Measurements from ENCODE around the gene CMYA5.
"Not testable (repeated sequence)": the region's sequence is repeated elsewhere in the genome, so short reads cannot be mapped to it uniquely, and the experiment has no call there.

The CMYA5 gene

DNA sequence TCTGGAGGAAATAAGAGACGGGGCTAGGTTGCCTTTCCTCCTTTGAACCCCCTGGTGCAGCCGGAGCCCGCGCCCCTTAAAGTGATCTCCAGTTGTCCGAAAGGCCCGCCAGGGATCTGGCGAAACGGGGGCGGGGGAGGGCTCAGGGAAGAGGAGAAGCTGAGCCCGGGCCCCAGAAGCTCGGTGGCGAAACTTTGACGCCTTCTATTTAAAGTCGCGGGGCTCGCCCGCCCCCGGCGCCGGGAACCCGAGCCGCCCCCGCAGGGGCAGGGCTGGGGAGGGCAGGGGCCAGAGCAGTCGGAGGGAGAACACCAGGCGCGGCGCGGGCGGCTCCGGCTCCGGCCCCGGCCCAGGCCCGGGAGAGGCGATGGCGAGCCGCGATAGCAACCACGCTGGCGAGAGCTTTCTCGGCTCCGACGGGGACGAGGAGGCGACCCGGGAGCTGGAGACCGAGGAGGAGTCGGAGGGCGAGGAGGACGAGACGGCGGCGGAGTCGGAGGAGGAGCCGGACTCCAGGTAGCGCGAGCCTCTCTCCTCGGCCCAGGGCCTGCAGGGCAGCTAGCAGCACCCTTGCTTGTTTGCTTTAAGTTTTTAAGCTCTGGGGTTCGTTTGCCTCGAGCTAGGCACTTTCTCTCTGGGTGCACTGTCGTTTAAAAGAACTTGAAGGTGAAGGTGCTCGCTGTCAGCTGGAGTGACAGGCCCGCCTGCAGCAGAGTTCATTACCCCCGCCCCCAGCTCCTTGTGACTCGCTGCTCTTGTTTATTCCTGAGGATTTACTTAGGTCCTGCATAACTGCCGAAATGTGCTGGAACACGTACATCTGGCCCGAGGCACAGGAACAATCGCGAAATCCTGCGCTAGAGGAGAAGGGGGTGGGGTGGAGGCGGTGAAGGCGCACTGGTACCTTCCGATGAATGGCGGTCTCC is at the start of gene CMYA5:
TSS of gene CMYA5 (plus strand) at position 296 of the 926 bp plus-strand sequence. CDS start at position 368, 72 bp downstream.
- DNase-seq (ENCODE audit: low spot score), result no peak

DNA sequence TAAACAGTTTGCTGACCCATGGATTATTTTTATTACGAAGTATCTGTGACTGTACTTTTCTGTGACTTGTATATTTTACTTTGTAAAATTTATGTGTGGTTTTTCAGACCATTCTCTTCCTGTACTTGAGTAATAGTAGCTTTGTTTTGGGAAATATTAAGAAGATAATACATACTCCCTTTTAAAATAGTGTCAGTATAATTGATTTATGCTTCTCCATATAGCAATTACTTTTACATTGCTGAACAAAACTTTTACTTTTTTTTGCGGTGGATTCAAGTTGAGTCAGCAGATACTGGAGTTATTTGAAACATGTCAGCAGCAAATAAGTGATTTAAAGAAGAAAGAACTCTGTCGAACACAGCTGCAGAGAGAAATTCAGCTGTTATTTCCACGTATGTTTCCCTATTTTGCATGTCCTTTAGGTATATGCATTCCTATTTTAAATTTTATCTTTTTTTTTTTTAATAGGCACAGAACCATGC is 49.0 kb upstream of the CMYA5 start:
- no peak for DNase-seq (ENCODE audit: low spot score)

DNA sequence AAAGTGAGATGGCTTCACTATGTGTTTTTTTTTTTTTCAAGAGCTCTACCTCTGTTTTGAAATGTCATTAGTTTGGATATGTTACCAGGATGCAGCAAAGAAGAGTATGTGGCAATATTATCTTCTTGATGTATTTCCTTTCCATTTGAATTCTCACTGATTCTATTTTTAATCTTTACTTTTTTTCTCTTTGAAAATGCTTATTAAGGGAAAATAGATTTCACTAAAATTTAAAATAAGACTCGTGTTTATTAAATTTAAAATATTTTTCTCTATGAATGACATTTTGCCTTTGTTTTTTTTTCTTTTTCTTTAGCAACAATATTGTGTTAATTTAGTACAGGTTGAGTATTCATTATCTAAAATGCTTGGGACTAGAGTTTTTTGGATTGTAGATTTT is 48.2 kb upstream of the CMYA5 start:
- no peak for DNase-seq (ENCODE audit: low spot score)

DNA sequence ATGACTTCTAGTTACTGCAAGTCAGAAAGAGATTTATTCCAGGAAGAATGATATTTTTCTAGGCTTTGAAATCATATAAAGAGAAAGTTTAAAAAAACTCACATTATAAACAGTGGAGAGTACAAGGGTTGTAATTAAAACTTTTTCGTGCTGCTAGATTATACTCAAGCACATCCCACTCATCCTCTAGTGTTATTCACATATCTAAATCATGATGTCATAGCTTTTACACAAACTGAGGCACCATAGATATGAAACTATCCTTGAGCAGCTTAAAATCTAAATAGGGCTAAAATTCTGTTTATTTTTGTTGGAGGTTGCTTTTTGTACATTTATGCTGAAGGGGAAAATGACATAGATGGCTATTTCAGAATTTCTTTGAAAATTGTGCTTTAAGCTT is 47.4 kb upstream of the CMYA5 start:
- DNase-seq (ENCODE audit: low spot score), result no peak

DNA sequence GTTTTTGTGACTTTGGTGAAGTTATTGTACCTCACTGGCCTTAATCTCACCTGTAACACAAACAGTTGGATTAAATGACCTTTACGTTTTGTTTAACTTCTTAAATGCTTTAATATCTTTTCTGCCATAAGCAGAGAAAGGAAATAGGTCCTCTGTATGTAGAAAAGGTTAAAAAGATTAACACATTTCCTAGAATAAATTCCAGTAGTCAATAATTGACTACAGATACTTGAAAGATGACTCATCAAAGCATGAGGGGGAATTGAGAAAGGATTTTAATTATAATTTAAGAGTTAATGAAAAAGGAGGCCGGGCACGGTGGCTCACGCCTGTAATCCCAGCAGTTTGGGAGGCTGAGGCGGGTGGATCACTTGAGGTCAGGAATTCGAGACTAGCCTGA is 35.8 kb upstream of the CMYA5 start:
- no peak for DNase-seq (ENCODE audit: low spot score)

DNA sequence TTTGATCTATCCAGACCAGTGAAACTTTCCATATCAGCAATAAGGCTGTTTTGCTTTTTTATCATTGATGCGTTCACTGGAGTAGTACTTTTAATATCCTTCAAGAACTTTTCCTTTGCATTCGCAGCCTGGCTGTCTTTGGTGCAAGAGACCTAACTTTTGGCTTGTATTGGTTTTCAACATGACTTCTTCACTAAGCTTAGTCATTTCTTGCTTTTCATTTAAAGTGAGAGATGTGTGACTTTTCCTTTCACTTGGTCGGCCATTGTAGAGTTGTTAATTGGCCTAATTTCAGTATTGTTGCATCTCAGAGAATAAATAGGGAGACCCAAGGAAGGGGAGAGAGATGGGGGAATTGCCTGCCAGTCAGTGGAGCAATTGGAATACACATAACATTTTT is 26.4 kb upstream of the CMYA5 start:
- DNase-seq (ENCODE audit: low spot score), result no peak

DNA sequence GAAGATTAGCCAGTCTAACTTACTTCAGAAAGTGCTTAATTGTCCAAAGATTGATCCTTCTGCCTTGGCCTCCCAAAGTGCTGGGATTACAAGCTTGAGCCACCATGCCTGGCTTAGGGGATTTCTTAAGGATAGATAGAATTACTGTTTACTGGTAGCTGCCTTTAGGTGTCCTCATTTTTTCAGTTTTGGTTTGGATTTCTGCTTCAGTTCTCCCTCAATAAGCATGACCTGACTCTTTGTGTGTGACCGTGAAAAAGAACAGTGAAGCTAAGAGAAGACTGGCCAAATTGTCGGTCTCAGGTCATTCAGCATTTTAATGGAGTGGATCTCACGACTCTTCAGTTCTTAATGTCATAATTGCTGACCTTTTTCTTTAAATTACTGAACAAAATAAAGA is 22.9 kb upstream of the CMYA5 start:
- no peak for DNase-seq (ENCODE audit: low spot score)

DNA sequence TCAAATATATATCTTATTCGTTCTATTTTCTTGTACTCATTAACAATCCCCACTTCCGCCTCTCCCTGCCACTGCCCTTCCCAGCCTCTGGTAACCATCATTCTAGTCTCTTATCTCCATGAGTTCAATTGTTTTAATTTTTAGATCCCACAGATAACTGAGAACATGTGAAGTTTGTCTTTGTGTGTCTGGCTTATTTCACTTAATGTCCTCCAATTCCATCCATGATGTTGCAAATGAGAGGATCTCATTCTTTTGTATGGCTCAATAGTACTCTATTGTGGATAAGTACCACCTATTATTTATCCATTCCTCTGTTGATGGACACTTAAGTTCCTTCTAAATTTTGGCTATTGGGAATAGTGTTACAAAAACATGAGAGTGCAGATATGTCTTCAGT is 17.2 kb upstream of the CMYA5 start:
- no peak for DNase-seq (ENCODE audit: low spot score)

DNA sequence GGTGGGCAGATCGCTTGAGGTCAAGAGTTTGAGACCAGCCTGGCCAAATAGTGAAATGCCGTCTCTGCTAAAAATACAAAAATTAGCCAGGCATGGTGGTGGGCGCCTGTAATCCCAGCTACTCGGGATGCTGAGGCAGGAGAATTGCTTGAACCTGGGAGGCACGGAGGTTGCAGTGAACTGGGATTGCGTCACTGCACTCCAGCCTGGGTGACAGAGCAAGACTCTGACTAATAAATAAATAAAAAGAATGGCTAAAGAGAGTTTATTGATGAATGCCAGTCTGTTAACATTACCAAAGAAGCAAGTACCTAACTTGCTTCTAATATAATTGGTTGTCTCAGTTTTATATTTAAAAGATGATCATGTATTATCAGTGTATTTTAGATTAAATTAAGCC is 13.3 kb upstream of the CMYA5 start:
- DNase-seq (ENCODE audit: low spot score), result not testable (repeated sequence)

DNA sequence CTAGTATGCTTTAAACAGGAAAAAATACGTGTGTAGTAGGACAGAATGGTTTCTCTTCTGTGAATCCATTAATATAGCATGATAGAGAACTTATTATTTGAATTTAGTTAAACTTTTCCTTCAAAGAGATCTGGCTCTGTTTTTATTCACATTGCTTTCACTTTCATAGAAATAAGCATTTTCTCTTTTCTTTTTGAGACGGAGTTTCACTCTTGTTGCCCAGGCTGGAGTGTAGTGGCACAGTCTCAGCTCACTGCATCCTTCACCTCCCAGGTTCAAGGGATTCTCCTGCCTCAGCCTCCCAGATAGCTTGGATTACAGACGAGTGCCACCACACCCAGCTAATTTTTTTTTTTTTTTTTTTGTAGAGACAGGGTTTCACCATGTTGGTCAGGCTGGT is 7.5 kb upstream of the CMYA5 start:
- DNase-seq (ENCODE audit: low spot score), result not testable (repeated sequence)

DNA sequence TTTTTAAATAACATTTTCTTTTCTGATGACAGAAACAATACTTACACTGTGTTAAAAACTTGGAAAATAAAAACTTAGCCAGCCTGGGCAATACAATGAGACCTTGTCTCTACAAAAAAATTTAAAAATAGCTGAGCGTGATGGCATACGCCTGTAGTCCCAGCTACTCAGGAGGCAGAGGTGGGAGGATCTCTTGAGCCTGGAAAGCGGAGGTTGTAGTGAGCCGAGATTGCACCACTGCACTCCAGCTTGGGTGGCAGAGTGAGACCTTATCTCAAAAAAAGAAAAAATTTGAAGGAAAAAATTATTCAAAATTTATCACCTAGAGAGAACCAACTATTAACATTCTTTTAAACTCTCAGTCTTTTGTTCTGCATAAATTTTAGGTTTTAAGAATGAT is 4.9 kb upstream of the CMYA5 start:
- DNase-seq (ENCODE audit: low spot score), result no peak

DNA sequence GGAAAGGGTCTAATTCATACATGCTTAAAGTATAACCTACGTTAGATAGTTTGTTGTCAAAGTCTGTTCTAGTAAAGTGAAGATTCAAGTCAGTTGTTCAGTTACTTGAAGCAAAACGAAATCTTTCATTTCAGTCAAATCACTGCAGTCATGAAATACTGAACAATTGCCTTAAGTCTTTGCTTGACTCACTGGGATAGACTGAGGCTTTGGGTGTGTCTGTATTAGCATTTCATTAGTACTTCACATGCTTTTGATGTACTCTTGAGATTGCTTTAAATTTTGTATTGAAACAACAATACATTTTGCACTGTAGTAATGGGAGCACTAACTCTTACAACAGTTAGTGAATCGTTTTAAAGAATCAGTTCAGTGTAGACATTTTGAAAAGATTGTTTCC is 4.0 kb upstream of the CMYA5 start:
- no peak for DNase-seq (ENCODE audit: low spot score)

DNA sequence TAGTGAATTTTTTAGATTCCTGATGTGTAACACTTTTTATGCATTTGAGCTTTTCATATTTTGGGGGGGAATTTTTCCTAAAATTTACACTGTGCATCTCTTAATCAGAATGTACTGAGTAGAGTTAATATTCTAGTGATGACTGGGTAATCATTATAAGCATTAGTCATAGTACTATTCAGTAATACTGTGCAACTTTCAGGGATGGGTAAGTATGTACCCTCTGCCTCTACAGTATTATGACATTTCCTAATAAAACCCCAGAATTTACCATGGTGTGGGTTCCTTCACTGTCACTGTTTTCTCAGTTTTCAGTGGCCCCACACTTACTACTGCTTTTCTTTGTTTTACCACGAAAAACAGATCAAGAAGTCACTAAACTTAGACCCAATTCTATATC is 2.8 kb upstream of the CMYA5 start:
- DNase-seq (ENCODE audit: low spot score), result no peak

DNA sequence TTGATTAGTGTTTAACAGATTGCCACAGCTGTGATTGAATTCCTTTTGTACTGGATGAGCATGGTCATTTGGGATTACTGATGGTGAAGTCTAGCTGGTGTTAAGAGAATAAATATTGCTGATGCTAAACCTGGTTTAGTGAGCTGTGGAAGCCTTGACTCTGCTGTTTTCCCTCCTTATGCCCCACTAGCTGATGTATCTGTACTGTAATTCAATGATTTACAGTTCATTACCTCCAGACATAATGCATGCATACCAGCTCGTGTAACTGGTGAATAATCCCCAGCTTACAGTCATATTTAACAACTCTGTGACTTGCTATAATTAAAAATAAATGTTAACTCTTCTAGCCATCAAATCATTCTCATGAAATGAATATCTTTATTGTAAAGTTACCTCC is 1.7 kb upstream of the CMYA5 start:
- DNase-seq (ENCODE audit: low spot score), result no peak

DNA sequence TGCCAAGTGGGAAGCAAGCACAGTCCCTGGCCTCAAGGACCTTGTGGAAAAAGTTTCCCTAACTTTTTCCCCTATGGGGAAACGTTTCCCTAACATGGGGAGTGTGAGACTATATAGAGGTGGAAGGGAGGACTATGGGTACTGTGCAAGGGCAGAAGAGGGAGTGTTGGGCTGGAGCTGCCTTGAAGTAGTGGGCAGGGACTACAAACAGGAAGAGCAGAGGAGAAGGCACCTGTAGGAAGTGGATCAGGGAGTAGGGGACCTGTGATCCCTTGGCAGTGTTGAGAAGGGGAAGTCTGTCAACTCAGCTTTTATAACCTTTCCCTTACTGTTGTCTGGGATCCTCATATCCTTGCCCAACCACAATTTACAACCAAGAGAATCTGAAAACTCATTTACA is 1.4 kb downstream of the CMYA5 start:
- DNase-seq (ENCODE audit: low spot score), result no peak

DNA sequence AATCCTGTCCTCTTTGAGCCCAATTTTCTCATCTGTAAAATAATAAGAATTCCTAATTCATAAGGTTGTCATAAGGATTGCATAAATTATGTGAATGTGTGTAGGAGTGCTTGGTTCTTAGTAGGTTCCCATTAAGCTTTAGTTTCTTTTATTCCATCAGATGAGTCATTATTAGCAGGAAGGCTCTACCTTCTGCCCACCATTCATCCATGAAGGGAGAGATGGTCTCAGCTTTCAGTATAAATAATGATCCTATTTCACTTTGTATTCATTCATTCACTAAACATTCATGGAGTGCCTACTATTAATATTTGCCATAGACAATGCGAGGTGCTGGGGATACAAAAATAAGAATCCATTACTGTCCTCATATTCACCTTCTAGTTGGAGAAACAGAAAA is 3.0 kb downstream of the CMYA5 start:
- DNase-seq (ENCODE audit: low spot score), result no peak

DNA sequence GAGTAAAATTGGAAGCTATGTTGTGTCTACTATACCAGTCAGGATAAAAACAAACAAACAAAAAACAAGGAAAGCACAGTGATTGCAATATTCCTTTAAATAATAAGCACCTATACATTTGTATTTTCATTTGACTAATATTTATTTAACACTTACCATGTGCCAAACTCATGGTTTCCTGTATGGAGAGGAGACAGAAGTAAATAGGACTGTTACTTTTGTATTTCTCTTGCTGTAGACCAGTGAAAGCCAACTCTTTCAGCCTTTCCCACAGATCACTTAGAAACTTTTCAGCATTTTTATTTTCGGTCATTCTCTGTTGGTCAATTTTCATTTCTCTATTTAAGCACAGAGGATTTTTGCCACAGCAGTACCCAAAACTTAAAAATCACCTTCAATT is 4.5 kb downstream of the CMYA5 start:
- no peak for DNase-seq (ENCODE audit: low spot score)

DNA sequence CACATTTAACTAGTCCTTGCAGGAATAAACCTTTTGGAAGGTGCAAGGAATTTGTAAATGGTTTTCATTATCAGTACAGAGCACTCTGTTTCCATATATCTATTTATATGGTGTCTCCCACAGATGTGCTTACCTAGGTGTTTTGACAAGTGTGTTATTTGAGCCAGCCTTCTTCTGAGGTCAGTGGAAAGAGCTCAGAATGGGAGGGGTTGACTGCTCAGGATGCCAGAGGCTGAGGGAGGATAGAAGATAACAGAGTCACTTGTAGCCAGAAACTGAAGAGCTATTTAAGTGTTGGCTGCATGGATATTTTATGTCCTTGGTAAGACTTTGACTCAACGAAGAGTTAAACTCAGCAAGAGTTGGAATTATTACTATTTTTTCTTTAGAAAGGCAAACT is 5.0 kb downstream of the CMYA5 start:
- DNase-seq (ENCODE audit: low spot score), result no peak

DNA sequence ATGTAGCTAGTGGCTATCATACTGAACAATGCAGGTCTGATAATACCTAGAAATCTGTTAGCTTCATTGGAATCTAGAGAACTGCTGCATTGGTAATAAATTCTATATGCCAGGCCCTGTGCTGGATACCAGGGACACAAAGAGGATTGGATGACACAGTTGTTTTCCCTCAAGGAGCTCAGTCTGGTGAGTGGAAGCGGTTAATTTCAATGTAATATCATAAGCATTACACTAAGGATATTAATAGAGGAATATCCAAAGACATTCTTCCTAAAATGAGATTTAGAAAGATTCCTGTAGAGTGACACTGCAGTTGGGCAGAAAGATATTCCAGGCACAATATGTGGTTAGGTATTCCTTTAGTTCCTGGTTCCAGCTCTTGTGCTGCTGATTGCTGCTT is 5.9 kb downstream of the CMYA5 start:
- DNase-seq (ENCODE audit: low spot score), result no peak

DNA sequence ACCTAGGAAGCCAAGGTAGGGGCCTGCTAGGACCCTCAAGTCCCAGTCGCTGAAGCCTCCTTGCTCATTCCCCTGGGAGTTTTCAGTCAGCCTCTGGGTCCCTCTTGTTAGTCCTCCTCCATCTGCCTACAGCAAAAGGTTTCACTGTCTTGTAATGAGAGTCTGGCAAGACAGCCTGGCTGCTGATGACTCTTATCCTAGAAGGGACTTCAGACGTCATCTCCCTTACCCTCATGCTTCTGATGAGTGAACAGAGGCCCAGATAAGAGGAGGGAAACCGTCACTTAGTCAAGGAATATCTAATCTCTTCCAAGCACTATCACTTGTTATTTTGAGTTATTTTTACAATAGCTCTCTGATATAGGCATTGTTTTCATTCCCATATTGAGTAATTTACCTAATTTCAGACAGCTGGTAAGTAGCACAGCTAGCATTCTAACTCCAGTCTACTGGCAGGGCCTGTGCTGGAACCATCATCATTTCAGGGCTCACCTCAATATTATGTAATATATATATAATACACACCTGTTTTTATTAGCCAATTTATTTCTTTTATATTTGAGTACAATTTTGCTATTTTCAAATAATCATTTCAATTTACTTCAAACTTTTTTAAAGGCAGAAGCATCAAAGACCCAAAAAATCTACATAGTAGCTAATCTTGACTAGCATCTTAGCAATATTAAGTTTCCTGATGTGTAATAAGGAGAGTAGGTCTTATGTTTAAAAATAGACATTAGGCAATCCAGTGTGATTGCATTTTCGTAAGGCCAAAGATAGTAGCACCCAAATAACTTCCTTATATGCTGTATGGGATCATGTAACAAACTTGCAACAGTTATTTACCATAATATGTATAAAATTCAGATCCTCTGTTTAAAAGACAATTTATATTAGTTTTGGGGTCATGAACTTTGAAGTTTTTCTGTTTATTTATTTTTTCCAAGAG is 7.9 kb downstream of the CMYA5 start:
- no peak for DNase-seq (ENCODE audit: low spot score)

DNA sequence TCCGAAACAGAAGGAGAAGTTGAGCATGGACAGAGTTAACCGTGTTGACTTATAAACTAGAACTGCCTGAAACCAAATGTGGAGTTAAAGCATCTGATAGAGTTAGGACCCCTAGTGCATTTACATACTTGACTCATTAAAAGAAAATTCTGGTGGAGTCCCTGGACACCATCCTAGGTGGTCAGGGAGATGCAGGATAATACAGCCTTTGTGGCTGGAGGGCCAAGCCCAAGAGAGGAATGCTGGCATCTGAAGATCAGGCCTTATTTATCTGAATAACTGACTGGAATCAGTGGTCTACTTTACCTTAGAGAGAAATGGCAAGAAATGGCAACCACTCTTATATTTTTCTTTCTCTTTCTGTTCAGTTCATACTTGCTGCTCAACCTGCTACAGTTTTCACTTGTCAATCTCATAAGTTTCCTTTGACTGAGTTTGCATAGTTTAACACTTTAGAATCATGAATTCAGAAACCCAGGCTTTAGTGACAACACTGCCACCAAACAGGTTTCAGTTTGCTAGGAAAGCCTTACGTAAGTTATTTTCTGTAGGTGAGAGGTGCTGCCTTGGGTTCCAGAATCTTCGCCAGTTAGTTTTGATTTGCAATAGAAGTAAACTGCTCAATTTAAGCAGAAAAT is 10.2 kb downstream of the CMYA5 start:
- DNase-seq (ENCODE audit: low spot score), result no peak

DNA sequence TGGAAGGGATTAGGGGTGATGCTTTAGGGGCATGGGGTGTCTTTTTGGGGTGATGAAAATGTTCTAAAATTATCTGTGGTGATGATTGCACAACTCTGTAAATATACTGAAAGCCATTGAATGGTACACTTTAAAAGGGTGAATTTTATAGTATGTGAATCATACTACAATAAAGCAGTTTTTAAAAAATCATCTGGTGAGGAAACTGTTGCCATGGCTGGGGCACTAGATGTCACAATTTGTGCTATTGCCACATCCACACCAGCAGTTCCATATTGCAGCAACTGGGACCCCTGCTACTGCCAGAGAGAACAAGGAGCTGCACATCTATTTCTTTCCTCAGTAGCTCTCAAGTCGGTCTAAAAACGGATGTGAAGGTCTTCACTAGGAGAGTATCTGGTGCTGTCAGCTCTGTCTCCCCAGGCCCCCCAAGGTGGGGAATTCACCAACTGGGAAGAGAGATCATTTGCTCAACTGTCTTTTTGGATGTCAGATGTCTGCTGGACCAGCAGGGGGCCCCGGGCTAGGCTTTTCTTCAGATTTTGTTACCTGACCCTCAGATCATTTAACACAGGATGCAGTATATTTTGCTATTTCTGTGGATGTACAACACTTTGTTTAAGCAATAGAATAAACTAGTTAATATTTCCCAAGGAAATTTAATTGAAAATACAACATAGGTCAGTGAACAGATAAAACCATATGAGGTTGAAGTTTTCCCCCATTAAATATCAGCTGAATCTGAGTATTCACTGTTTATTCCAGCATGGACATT is 13.2 kb downstream of the CMYA5 start:
- peak; percentile 60 for DNase-seq (ENCODE audit: low spot score)
